Measurements from ENCODE around the gene LARGE1.

DNA sequence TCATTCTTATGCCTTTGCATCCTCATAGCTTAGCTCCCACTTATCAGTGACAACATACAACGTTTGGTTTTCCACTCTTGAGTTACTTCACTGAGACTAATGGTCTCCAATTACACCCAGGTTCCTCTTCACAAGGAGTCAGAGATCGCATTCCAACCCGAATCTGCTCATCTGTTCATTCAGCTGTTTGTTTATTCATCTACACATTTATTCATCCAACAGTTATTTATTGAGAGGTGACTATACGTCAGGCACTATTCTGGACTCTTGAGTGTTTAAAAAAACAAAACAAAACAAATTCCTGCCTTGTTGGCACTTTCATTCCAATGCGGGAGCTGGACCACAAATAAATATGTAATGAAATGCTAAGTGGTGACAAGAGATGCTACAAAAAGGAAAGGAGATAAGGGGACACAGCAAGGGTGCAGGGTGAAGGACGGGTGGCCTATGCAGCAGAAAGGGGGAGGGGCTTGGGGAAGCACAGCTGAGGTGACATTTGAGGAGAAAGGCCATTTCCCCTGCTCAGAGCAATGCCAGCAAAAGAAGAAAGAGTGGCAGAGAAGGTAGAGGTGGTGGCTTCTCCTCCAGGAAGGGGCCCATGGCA, 468.3 kb downstream of the LARGE1 start:
- TF ChIP-seq, protein P1, sequence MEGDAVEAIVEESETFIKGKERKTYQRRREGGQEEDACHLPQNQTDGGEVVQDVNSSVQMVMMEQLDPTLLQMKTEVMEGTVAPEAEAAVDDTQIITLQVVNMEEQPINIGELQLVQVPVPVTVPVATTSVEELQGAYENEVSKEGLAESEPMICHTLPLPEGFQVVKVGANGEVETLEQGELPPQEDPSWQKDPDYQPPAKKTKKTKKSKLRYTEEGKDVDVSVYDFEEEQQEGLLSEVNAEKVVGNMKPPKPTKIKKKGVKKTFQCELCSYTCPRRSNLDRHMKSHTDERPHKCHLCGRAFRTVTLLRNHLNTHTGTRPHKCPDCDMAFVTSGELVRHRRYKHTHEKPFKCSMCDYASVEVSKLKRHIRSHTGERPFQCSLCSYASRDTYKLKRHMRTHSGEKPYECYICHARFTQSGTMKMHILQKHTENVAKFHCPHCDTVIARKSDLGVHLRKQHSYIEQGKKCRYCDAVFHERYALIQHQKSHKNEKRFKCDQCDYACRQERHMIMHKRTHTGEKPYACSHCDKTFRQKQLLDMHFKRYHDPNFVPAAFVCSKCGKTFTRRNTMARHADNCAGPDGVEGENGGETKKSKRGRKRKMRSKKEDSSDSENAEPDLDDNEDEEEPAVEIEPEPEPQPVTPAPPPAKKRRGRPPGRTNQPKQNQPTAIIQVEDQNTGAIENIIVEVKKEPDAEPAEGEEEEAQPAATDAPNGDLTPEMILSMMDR (IDR thresholded peaks at IDR 0.05): no peak
- TF ChIP-seq POLR2A (IDR thresholded peaks at IDR 0.05): no peak

All from body of pancreas (tissue), 4 donors.